Esophagus squamous epithelium (tissue), 4 donors: Measurements from ENCODE around the gene DNAJB12.
A peak's percentile ranks its signal among the peaks of the same experiment; 100 is the strongest.

Experiments
- POLR2A ChIP-seq, 4 donors: fragments of 450-650 bp; IDR thresholded peaks; one replicate each; pipeline ENCODE4 v1.6.1; 2017; ENCODE audit warnings: antibody characterized with exemption in 4 of 4, mild to moderate bottlenecking in 4 of 4, moderate library complexity in 3 of 4
- TF ChIP-seq, protein P1 (sequence below), 6 experiments: fragments of 450-650 bp in 4 of 6; fragments of 200-600 bp in 2 of 6; sonication (generic) in 2 of 6; IDR thresholded peaks; one replicate each; pipeline ENCODE4 v1.5.1; 2016 to 2019; ENCODE audit warnings: antibody characterized with exemption in 6 of 6, mild to moderate bottlenecking in 4 of 6, moderate library complexity in 4 of 6

DNA sequence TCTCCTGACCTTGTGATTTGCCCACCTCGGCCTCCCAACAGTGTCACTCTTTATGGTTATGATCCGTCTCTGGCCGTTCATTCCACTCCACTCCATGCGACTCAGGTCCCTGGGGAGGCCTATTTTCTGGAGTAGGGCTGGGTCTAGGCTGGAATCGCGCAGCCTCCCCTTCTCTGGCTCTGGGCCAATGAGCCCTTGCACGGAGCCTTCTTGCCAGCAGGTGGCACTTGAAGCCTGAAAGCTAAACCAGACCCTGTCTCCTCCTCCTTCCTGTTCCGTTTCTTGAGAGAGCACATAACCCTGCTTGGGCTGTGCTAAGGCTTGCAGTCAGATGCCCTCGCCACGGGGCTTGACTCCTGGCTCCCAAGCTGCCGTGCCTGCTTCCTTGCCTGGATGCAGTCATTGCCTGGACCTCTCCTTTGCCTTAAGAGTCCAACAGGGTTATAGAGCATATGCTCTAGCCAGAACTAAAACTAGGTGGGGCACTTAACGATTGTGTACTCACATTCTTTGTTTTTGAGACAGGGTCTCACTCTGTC is 9.6 kb upstream of the DNAJB12 start:
- TF ChIP-seq, protein P1, sequence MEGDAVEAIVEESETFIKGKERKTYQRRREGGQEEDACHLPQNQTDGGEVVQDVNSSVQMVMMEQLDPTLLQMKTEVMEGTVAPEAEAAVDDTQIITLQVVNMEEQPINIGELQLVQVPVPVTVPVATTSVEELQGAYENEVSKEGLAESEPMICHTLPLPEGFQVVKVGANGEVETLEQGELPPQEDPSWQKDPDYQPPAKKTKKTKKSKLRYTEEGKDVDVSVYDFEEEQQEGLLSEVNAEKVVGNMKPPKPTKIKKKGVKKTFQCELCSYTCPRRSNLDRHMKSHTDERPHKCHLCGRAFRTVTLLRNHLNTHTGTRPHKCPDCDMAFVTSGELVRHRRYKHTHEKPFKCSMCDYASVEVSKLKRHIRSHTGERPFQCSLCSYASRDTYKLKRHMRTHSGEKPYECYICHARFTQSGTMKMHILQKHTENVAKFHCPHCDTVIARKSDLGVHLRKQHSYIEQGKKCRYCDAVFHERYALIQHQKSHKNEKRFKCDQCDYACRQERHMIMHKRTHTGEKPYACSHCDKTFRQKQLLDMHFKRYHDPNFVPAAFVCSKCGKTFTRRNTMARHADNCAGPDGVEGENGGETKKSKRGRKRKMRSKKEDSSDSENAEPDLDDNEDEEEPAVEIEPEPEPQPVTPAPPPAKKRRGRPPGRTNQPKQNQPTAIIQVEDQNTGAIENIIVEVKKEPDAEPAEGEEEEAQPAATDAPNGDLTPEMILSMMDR (IDR thresholded peaks at IDR 0.05) = peak; percentile 86 to 97 (median 94)
- TF ChIP-seq POLR2A (IDR thresholded peaks at IDR 0.05) = peak in 1 of 4 donors; percentile 26
